ENCODE results near the gene EPHB3.

The EPHB3 gene

DNA sequence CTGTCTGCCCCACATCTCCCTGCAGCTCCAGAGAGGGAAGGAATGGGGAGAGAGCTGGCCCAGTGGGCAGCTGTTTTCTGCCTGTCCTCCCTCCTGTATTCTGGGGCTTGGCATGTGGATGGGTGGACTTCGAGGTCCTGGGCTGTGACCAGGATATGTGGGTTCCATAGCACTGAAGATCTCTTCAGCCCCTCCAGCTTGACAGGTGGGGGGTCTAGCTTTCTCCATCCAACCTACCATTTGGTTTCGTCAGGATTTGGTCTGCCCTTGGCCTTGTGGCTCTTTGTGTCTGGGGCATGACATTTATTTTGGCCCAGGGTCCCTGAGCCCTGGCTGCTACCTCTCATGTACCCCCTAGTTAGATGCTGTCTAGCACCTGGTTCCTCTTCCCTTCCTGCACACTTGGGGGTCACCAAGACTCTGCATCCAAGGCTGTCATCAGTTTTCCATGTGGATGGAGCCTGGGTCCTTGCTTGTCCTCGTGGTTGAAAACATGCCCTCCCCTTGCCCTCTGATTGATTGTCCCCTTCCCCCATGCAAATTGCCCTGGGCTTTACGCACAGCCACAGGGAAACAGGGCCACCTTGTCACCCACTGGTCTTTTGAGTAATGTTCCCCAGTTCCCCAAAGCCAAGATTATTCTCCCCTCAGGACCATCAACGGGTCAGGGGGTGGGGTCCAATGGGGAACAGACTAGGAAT lies 3.2 kb downstream of the EPHB3 start:
- DNase-seq, result no peak

DNA sequence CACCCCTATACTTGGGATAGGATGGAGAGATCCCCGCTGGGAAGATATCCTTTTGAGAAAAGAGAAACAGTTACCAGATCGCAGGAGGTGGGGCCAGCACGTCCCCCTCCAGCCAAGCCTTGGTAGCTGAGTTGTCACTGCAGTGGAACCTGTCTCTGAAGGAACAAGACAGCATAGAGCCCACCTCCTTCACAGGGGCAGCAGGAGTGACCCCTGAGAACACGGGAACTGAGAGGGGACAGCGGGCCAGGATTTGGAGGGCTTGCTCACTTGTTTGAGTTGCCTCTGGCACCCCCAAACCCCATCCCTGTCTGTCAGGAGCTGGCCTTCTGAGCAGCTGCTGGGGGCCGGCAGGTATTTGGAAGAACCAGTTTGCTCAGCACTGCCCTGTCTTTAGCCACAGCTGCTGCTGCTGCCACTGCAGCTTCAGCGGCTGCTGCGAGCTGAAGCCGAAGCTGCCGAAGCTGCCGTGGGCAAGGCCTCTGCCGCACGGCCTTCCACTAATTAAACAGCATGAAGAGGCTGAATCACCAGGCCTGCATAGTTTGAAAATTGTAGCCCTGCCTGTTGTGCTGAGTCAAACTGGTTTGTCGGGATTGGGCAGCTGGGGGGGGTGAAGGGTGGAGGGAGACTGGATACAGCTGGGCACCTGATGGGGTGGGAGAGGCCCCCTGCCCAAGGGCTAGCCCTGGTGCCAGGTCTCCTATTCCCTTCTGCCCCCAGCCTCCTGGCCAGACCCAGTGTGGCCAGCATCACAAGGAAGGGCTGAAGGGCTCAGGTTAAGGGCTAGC lies 4.0 kb downstream of the EPHB3 start:
- peak; percentile 56 for DNase-seq

- DNase-seq, result no peak
These were observed 5.1 kb downstream of the EPHB3 start for GRCh38 chr3:184566441-184567414.

DNA sequence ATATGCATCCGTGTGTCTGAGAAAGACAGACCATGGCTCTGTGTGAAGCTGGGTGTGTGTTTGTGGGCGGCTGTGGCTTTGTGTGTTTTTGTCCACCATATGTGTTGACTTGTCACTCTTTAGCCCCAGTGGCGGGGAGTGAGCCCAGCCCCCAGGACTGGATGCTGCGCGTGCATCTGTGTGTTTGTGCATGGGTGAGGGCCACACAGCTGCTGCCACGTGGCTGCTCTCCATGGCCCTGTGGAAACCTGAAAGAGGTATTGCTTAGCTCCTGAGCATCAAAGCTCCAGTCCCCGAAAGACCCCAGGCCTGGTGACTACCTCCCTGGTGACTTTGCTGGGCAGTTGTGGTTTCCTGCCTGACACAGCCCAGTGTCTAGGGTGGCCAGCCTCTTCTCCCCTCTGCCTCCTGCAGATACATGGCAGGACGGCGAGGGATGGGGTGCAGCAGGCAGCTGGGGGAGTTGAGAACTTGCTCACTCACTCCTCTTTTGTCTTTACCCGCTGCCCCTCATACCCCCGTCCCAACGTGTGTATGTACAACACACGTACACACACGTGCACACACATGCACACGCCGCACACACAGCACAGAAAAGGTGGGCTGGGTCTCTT lies 6.5 kb downstream of the EPHB3 start:
- DNase-seq, result no peak

- no peak for DNase-seq
These were observed 7.0 kb downstream of the EPHB3 start for GRCh38 chr3:184568560-184568923.

DNA sequence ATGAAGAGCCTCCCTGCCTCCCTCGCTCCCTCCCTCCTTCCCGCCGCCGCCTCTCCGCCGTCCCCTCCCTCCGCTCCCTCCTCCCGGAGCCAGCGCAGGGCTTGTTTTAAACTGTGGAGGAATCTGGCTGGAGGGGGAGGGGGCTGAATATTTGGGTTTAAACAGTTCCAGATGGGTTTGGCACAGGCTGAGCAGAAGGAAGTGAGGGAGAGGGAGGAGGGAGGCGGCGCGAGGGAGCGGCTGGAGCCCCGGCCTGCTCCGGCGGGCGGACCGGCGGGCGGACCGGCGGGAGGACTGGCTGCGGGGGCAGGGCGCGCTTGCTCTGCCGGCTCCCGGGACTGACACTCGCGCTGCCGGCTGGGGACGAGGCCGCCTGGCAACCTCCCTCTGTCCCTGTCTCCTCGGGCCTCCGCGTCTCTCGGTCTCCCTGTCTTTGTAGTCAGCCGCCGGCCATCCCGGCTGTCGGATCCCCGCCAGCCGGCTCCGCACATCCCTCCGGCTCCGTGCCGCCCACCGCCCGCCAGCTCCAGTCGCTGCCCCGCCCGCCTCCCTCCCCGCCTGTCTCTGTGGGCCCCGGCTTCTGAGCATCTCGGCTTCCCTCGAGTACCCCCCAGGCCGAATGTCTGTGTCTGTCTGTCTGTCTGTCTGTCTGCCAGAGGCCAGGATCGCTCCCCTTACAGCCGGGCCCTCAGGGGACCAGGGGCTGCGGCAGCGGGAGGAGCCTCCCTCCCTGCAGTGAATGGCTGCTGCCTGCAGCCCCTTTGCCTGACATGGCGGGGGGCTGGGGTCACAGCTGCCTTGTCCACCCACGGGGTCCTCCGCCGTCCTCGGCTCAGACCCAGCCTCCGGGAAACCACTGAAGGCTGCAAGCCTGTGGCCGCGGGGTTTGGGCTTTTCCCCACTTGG lies 7.6 kb downstream of the EPHB3 start:
- DNase-seq, result peak; percentile 60

- DNase-seq, result no peak
These were observed 8.4 kb downstream of the EPHB3 start for GRCh38 chr3:184570035-184570434.

- no peak for DNase-seq
These were observed 8.9 kb downstream of the EPHB3 start for GRCh38 chr3:184570489-184570888.

- DNase-seq, result no peak
These were observed 10.3 kb downstream of the EPHB3 start for GRCh38 chr3:184571750-184572377.

DNA sequence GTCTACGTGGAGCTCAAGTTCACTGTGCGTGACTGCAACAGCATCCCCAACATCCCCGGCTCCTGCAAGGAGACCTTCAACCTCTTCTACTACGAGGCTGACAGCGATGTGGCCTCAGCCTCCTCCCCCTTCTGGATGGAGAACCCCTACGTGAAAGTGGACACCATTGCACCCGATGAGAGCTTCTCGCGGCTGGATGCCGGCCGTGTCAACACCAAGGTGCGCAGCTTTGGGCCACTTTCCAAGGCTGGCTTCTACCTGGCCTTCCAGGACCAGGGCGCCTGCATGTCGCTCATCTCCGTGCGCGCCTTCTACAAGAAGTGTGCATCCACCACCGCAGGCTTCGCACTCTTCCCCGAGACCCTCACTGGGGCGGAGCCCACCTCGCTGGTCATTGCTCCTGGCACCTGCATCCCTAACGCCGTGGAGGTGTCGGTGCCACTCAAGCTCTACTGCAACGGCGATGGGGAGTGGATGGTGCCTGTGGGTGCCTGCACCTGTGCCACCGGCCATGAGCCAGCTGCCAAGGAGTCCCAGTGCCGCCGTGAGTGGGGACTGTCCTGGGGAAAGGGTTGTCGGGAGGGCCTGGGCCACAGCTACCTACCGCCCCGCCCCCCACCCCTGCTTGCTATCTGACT lies 11.2 kb downstream of the EPHB3 start:
- DNase-seq, result no peak

DNA sequence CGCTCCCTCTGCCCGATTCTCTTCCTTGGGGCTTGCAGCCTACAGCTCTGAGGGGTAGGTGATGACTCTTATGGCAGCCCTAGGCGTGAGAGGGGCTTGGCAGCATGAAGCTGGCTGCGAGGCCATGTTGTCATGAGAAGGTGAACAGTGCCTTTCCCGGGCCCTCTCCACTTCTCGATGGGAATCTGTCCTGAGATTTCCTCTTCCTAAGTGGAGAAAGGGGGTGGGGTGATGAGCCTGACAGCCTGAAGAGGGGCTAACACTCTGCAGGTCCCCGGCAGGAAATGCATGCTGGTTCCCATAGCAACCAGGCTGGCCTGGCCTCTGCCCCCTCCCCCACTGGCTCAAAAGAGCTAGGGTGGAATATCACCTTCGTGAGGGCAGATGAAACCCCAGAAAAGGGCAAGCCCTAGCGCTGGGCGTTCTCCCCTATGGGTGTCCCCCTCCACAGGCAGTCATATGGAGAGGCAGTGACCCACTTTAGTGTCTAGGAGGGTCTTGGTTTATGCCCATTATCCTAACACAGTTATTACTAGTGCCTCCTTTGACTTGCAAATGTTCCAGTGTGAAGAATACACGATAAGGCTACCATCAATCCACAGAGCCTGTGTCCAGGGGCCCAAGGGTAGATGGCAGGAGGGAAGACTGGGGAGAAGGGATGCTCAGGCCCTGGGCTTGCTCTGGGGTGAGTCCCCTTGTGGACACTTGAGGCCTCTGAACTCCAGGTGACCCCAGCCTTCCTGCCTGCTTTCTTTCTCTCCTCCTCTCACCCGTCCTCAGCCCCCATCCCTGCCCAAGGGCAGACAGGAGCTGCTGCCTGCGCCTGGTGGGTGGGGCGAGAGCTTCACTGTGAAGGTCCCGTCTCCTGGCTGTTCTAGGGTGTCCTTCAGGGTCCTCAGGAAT lies 13.2 kb downstream of the EPHB3 start:
- DNase-seq, result peak; percentile 30

DNA sequence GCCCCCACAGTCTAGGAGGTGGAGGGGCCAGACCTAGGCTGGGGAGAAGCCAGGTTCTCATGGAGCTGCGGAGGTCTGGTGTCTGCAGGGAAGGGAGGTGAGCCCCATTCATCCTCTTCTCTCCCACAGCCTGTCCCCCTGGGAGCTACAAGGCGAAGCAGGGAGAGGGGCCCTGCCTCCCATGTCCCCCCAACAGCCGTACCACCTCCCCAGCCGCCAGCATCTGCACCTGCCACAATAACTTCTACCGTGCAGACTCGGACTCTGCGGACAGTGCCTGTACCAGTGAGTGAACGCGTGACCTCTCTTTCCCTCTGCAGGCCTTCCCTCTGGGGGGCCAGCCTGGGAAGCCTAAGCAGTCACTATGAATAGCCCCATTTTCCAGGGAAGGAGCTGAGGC lies 14.1 kb downstream of the EPHB3 start:
- no peak for DNase-seq

GRCh38 chr3:184576457-184577240 lies 15.1 kb downstream of the EPHB3 start:
- no peak for DNase-seq

- no peak for DNase-seq
These were observed 16.0 kb downstream of the EPHB3 start for GRCh38 chr3:184577546-184577945.

DNA sequence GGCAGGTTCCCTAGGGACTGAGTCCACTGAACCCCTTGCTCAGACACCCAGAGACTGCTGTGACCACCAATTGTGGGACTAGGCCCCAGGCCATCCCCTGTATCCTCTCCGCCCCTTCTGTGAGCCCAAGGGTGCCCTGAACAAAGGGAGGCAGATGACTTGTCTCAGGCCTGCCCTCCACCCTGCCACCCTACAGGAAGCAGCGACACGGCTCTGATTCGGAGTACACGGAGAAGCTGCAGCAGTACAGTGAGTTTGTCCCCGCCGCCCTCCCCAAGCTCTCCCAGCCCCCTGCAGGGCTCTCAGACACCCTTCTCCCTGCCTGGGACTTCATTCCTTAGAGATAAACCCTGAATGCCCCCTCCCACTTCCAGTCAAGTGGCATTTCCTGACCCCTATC lies 16.6 kb downstream of the EPHB3 start:
- DNase-seq, result no peak

DNA sequence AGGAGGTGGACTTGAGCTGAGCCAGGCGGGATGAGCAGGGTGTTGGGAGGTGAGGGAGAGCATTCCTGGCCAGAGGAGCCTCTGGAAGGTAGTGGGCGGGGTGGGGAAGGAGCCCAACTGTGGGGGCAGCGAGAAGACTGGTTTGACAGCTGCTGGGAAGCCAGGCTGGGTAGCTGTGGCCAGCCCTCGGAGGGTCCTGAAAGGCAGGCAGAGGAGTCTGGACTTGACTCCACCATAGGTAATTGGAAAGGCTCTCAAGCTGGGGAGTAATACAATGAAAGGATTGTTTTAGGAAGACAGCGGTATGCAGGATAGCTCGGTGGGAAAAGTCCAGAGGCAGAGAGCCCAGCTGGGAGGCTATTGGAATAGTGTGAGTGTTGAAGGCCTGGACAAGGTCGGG lies 17.2 kb downstream of the EPHB3 start:
- DNase-seq, result no peak

DNA sequence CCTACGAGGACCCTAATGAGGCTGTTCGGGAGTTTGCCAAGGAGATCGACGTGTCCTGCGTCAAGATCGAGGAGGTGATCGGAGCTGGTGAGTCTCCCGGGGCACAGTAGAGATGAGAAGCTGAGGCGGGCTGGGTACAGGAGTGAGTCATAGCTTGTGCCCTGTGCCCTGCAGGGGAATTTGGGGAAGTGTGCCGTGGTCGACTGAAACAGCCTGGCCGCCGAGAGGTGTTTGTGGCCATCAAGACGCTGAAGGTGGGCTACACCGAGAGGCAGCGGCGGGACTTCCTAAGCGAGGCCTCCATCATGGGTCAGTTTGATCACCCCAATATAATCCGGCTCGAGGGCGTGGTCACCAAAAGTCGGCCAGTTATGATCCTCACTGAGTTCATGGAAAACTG lies 17.9 kb downstream of the EPHB3 start:
- DNase-seq, result no peak

- no peak for DNase-seq
These were observed 18.8 kb downstream of the EPHB3 start for GRCh38 chr3:184580376-184580775.

DNA sequence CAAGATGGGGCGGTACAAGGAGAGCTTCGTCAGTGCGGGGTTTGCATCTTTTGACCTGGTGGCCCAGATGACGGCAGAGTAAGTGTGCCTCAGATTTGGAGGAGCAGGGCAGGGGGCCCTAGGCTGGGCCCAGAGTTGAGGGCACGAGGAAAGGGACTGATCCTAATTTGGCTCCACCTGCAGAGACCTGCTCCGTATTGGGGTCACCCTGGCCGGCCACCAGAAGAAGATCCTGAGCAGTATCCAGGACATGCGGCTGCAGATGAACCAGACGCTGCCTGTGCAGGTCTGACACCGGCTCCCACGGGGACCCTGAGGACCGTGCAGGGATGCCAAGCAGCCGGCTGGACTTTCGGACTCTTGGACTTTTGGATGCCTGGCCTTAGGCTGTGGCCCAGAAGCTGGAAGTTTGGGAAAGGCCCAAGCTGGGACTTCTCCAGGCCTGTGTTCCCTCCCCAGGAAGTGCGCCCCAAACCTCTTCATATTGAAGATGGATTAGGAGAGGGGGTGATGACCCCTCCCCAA lies 19.8 kb downstream of the EPHB3 start:
- DNase-seq, result no peak

Measured in NCI-H2227 treated with DMSO at 0.1 percent for 48 hours (cell line).